MM.1S (cell line): ENCODE results near the gene DCHS2.

Experiments
- CTCF ChIP-seq: fragments of 300-600 bp; sonication (generic); IDR thresholded peaks from 2 replicates; pipeline ENCODE4 v1.5.1; 2016; ENCODE audit warnings: antibody characterized with exemption, low read length, mixed read lengths
- EZH2phosphoT487 ChIP-seq: fragments of 300-600 bp; sonication (generic); IDR thresholded peaks from 2 replicates; pipeline ENCODE4 v1.6.1; 2018; ENCODE audit warnings: antibody characterized with exemption, low read length

GRCh38 chr4:154254999-154255398, 236.6 kb downstream of the DCHS2 start:
- no peak for TF ChIP-seq CTCF
- TF ChIP-seq EZH2phosphoT487, result no peak
